Peyer's patch (tissue), 4 donors: ENCODE measurements around the gene VMP1. TPM values are rescaled to one million over a fixed set of nuclear protein-coding genes. Genes with fewer than 3 reads are reported as not detected.
"Not testable (repeated sequence)": the region's sequence is repeated elsewhere in the genome, so short reads cannot be mapped to it uniquely, and the experiment has no call there.

Experiments used
- DNase-seq, 3 donors: peaks; one replicate each; pipeline ENCODE4 v3.0.0-alpha.2; 2017 to 2019
- H3K27ac ChIP-seq, 4 donors: fragments of 200-600 bp; sonication (generic); one replicate each; pipeline ENCODE4 v1.5.1; 2016 to 2019
- H3K27me3 ChIP-seq, 2 donors: fragments of 200-600 bp; sonication (generic); one replicate each; pipeline ENCODE4 v1.5.1; 2019
- H3K36me3 ChIP-seq, 3 donors: fragments of 200-600 bp; sonication (generic); one replicate each; pipeline ENCODE4 v1.5.1; 2016 to 2019
- H3K4me1 ChIP-seq, 4 donors: fragments of 200-600 bp; sonication (generic); one replicate each; pipeline ENCODE4 v1.5.1; 2016 to 2019
- H3K4me3 ChIP-seq, 4 donors: fragments of 200-600 bp; sonication (generic); 1 replicate in 3 of 4; 2 replicates in 1 of 4; pipeline ENCODE4 v1.5.1; 2016 to 2019; ENCODE audit warnings: mild to moderate bottlenecking in 1 of 4
- H3K9me3 ChIP-seq, 4 donors: fragments of 200-600 bp; sonication (generic); one replicate each; pipeline ENCODE4 v1.5.1; 2016 to 2019; ENCODE audit warnings: mild to moderate bottlenecking in 1 of 4
- POLR2A ChIP-seq, 2 donors: fragments of 450-650 bp; IDR thresholded peaks; one replicate each; pipeline ENCODE4 v1.5.1; 2017; ENCODE audit warnings: antibody characterized with exemption in 2 of 2, mild to moderate bottlenecking in 2 of 2, moderate library complexity in 2 of 2
- total RNA-seq, 4 donors: library from RNA; depleted of rRNA; stranded (reverse); fragments of >200 nt; gene quantifications; one replicate each; pipeline ENCODE4 v1.1.0, GENCODE V29; 2016
- TF ChIP-seq, protein P1 (sequence below), 6 experiments: fragments of 450-650 bp in 4 of 6; fragments of 200-600 bp in 2 of 6; sonication (generic) in 1 of 6; IDR thresholded peaks; one replicate each; pipeline ENCODE4 v1.5.1; 2017 to 2019; ENCODE audit warnings: antibody characterized with exemption in 6 of 6, mild to moderate bottlenecking in 3 of 6, moderate library complexity in 1 of 6

The VMP1 gene
- total RNA-seq, 4 donors from 2014 or later = 228 to 366 (median 332) TPM

DNA sequence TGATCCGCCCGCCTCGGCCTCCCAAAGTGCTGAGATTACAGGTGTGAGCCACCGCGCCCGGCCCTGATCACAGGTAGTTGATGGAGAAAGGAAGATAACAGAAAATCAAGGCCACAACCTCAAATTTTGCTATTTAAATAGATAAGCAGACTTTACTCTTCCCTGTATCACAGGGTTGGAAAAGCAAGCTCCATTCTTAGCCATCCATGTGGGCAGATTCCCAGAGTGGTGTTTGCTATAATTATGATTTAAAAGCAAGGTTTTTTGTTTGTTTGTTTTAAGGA lies 140.9 kb downstream of the VMP1 start:
- peak in 1 of 3 donors; percentile 47 for DNase-seq
- Histone ChIP-seq H3K4me1 (peaks cover 17 to 75% (median 34%) of the 10 kb centered on the region in 4 donors), H3K27ac (peak overlapping the region; percentile 77 to 94 (median 86)), H3K4me3 (peak overlapping the region in 2 of 4 donors; percentile 17 to 30), H3K36me3 (no peaks in the 10 kb centered on the region), H3K9me3 (no peaks in the 10 kb centered on the region), H3K27me3 (no peaks in the 10 kb centered on the region)
- no peak for TF ChIP-seq POLR2A (IDR thresholded peaks at IDR 0.05)
- TF ChIP-seq, protein P1, sequence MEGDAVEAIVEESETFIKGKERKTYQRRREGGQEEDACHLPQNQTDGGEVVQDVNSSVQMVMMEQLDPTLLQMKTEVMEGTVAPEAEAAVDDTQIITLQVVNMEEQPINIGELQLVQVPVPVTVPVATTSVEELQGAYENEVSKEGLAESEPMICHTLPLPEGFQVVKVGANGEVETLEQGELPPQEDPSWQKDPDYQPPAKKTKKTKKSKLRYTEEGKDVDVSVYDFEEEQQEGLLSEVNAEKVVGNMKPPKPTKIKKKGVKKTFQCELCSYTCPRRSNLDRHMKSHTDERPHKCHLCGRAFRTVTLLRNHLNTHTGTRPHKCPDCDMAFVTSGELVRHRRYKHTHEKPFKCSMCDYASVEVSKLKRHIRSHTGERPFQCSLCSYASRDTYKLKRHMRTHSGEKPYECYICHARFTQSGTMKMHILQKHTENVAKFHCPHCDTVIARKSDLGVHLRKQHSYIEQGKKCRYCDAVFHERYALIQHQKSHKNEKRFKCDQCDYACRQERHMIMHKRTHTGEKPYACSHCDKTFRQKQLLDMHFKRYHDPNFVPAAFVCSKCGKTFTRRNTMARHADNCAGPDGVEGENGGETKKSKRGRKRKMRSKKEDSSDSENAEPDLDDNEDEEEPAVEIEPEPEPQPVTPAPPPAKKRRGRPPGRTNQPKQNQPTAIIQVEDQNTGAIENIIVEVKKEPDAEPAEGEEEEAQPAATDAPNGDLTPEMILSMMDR (IDR thresholded peaks at IDR 0.05) = no peak

DNA sequence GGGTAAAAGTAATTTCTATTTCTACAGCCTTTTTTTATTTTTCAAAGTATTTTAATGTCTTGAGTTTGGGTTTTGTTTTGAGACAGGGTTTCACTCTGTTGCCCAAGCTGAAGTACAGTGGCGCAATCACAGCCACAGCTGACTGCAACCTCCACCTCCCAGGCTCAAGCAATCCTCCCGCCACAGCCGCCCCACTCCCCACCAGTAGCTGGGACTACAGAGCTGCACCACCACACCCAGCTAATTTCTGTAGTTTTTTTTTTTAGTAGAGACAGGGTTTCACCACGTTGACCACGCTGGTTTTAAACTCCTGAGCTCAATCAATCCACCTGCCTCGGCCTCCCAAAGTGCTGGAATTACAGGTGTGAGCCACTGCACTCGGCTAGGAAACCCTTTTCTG lies 141.3 kb downstream of the VMP1 start:
- no peak for TF ChIP-seq POLR2A (IDR thresholded peaks at IDR 0.05)
- TF ChIP-seq, protein P1 (IDR thresholded peaks at IDR 0.05) = no peak
- peak in 1 of 3 donors; percentile 83 for DNase-seq
- Histone ChIP-seq H3K4me3 (peak overlapping the region in 1 of 4 donors; percentile 17), H3K27ac (peak overlapping the region; percentile 77 to 94 (median 86)), H3K4me1 (peaks cover 17 to 75% (median 34%) of the 10 kb centered on the region in 4 donors), H3K9me3 (no peaks in the 10 kb centered on the region), H3K36me3 (no peaks in the 10 kb centered on the region), H3K27me3 (no peaks in the 10 kb centered on the region)

DNA sequence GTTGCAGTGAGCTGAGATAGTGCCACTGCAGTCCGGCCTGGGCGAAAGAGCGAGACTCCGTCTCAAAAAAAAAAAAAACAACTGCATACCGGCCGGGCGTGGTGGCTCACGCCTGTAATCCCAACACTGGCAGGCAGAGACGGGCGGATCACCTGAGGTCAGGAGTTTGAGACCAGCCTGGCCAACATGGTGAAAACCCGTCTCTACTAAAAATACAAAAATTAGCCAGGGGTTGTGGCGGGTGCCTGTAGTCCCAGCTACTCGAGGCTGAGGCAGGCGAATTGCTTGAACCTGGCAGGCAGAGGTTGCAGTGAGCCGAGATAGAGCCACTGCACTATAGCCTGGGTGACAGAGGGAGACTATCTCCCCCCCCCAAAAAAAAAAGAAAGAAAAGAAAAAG lies 142.9 kb downstream of the VMP1 start:
- H3K27me3 ChIP-seq, H3K9me3 ChIP-seq, H3K36me3 ChIP-seq, H3K4me3 ChIP-seq: not testable (repeated sequence)
- Histone ChIP-seq H3K27ac (peak overlapping the region in 3 of 4 donors; percentile 7 to 94 (median 60)), H3K4me1 (peaks cover 13 to 70% (median 30%) of the 10 kb centered on the region in 4 donors)
- DNase-seq = peak in 1 of 3 donors; percentile 40

DNA sequence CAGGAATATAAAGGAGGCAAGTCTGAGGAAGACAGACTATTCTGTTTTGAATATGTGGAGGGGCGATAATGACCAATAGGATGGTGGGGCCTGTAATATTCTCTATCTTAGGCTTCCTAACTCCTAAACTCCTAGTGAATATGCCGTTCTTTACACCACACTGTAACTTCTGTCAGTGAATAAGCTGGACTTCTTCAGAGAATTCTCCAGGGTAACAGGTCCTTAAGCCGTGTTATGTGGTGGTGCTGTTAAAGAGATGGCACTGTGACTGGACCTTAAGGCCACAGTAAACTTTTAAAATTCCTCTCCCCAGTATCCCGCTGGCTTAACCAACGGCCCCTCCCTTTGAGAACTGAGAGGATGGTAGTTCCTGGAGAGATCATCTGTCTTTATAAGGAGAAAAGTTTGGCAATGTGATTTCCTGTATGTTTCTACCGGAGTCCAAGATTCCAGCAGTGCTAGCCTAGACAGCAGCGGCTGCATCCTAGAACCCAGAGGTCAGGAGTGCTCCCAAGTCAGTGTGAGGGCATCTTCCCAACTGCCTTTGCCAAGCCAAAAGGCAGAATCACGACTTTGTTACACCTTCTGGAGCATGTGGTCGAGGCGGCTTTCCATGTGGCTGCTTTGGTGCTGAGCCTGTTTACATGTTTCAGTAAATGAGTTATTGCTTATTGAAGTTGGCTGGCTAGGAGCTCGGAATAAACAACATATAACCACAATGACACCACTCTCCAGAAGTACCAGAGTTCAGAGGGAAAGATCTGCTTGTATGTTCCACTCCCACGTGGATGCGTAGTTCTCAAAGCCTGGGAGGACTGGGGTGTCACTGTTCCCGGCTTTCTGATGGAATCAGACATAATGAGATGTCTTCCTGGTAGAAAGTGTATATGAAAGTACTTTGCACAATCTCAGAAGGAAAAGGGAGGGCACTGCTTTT lies 144.3 kb downstream of the VMP1 start:
- DNase-seq = peak in 1 of 3 donors; percentile 79
- no peak for TF ChIP-seq POLR2A (IDR thresholded peaks at IDR 0.05)
- TF ChIP-seq, protein P1 (IDR thresholded peaks at IDR 0.05) = no peak
- peaks cover 5 to 56% (median 19%) of the 10 kb centered on the region in 4 donors for H3K4me1 ChIP-seq

DNA sequence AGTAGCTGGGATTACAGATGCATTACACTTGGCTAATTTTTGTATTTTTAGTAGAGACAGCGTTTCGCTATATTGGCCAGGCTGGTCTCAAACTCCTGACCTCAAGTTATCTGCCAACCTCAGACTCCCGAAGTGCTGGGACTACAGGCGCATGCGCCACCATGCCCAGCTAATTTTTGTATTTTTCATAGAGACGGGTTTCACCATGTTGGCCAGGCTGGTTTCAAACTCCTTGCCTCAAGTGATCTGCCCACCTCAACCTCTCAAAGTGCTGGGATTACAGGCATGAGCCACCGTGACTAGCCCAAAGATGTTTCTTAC lies 145.4 kb downstream of the VMP1 start:
- H3K27ac ChIP-seq = peak overlapping the region; percentile 49 to 94 (median 66)
- not testable (repeated sequence) for H3K9me3 ChIP-seq, H3K27me3 ChIP-seq, H3K4me3 ChIP-seq, H3K36me3 ChIP-seq
- peak in 1 of 3 donors; percentile 9 for DNase-seq
- peaks cover 0 to 45% (median 14%) of the 10 kb centered on the region in 4 donors for H3K4me1 ChIP-seq

More for the DNA sequence above, 144.3 kb downstream of the VMP1 start:
- H3K4me3 ChIP-seq = no peak overlapping the region
- H3K36me3 ChIP-seq = no peaks in the 10 kb centered on the region
- H3K27me3 ChIP-seq = no peaks in the 10 kb centered on the region
- no peaks in the 10 kb centered on the region for H3K9me3 ChIP-seq
- peak overlapping the region; percentile 55 to 94 (median 66) for H3K27ac ChIP-seq

DNA sequence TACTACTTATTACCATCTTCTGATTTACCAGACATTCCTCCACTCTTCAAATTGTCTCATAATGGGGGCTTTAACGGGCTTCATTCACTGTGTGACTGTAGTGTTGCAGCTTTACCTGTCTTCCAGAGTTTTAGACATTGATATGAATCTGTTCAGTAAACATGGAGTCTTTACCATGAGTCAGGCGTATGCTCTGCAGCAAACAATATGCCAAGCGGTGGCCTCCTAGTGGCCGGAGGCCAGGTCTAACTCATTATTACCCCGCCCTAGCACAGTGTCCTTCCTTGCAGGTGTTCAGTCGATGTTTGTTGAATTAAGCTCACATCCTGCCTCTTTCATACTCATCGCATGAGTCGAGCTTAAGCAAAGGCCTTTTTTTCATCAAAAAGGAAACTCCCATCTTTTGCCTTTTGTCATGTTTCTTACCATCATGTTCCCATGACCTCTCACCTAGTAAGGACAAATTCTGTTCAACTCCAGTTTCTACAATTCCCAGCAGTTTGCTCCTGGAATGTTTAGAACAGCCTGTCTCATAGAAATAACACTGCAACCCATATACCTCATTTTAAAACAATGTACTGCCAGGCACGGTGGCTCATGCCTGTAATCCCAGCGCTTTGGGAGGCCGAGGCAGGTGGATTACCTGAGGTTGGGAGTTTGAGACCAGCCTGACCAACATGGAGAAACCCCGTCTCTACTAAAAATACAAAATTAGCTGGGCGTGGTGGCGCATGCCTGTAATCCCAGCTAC lies 145.9 kb downstream of the VMP1 start:
- peak overlapping the region; percentile 49 to 94 (median 66) for H3K27ac ChIP-seq
- DNase-seq = peak; percentile 57 to 88 (median 79)
- peaks cover 0 to 40% (median 13%) of the 10 kb centered on the region in 4 donors for H3K4me1 ChIP-seq
- H3K9me3 ChIP-seq = no peaks in the 10 kb centered on the region
- TF ChIP-seq POLR2A (IDR thresholded peaks at IDR 0.05) = no peak
- TF ChIP-seq, protein P1 (IDR thresholded peaks at IDR 0.05) = peak in 4 of 6 experiments; percentile 53 to 85 (median 80)
- no peaks in the 10 kb centered on the region for H3K27me3 ChIP-seq
- H3K4me3 ChIP-seq = no peak overlapping the region
- H3K36me3 ChIP-seq = no peaks in the 10 kb centered on the region

DNA sequence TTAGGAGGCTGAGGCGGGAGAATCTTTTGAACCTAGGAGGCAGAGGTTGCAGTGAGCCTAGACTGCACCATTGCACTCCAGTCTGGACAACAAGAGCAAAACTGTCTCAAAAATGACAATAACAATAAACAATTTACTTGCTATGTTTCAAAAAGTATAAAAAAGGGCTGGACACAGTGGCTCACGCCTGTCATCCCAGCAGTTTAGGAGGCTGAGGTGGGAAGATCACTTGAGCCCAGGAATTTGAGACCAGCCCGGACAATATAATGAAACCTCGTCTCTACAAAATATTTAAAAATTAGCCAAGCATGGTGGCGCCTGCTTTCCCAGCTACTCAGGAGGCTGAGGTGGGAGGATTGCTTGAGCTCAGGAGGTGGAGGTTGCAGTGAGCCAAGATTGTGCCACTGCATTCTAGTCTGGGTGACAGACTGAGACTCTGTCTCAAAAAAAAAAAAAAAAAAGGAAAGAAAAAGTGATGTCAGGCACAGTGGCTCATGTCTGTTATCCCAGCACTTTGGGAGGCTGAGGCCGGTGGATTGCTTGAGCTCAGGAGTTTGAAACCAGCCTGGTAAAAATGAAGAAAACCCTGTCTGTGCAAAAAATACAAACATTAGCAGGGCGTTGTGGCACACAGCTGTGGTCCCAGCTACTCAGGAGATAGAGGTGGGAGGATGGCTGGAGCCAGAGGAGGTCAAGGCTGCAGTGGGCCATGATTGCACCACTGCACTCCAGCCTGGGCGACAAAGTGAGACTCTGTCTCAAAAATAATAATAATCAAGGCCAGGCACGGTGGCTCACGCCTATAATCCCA lies 146.7 kb downstream of the VMP1 start:
- not testable (repeated sequence) for H3K9me3 ChIP-seq, H3K36me3 ChIP-seq, H3K27me3 ChIP-seq, H3K4me3 ChIP-seq
- H3K27ac ChIP-seq = peak overlapping the region; percentile 49 to 94 (median 66)
- peaks cover 0 to 32% (median 5%) of the 10 kb centered on the region in 4 donors for H3K4me1 ChIP-seq
- DNase-seq = peak in 1 of 3 donors; percentile 28
